H9 (cell line): ENCODE results near the gene EDDM13. TPM values are rescaled to one million over a fixed set of nuclear protein-coding genes. Genes with fewer than 3 reads are reported as not detected.

ENCODE experiments used
- DNase-seq: peaks from one replicate; pipeline ENCODE4 v3.0.0-alpha.2; 2017
- H2AFZ ChIP-seq: one replicate; pipeline ENCODE4 v1.6.1; 2013; ENCODE audit warnings: mild to moderate bottlenecking, low read length, control low read depth, moderate library complexity
- H2AK5ac ChIP-seq: 2 replicates; pipeline ENCODE4 v1.6.1; 2013; ENCODE audit warnings: low read length, control low read depth, mixed read lengths; ENCODE audit not compliant: insufficient read length
- H2BK120ac ChIP-seq: one replicate; pipeline ENCODE4 v1.6.1; 2013; ENCODE audit warnings: low read depth, mild to moderate bottlenecking, low read length, control low read depth, inconsistent platforms; ENCODE audit not compliant: poor library complexity, severe bottlenecking
- H2BK12ac ChIP-seq: 2 replicates; pipeline ENCODE4 v1.6.1; 2013; ENCODE audit warnings: low read length, control low read depth, mixed read lengths, low read depth; ENCODE audit not compliant: insufficient read length
- H2BK15ac ChIP-seq: 2 replicates; pipeline ENCODE4 v1.6.1; 2013; ENCODE audit warnings: low read depth, low read length, control low read depth
- H2BK20ac ChIP-seq: one replicate; pipeline ENCODE4 v1.6.1; 2013; ENCODE audit warnings: low read depth, mild to moderate bottlenecking, low read length, control low read depth, inconsistent platforms; ENCODE audit not compliant: poor library complexity, severe bottlenecking
- H2BK5ac ChIP-seq: 2 replicates; pipeline ENCODE4 v1.6.1; 2013; ENCODE audit warnings: low read length, control low read depth, mixed read lengths; ENCODE audit not compliant: insufficient read length
- H3K14ac ChIP-seq: 2 replicates; pipeline ENCODE4 v1.6.1; 2013; ENCODE audit warnings: low read length, control low read depth; ENCODE audit not compliant: insufficient read depth
- H3K18ac ChIP-seq: 2 replicates; pipeline ENCODE4 v1.6.1; 2013; ENCODE audit warnings: low read depth, mild to moderate bottlenecking, mixed read lengths, low read length, control low read depth; ENCODE audit not compliant: insufficient read length
- H3K23ac ChIP-seq: 2 replicates; pipeline ENCODE4 v1.6.1; 2013; ENCODE audit warnings: low read length, control low read depth, mixed read lengths, low read depth; ENCODE audit not compliant: insufficient read length
- H3K23me2 ChIP-seq: 2 replicates; pipeline ENCODE4 v1.6.1; 2013; ENCODE audit warnings: low read depth, mild to moderate bottlenecking, mixed read lengths, low read length, control low read depth; ENCODE audit not compliant: insufficient read length, poor library complexity, severe bottlenecking
- H3K27ac ChIP-seq: 2 replicates; pipeline ENCODE4 v1.5.1; 2013; ENCODE audit warnings: low read length, control low read depth, mixed read lengths, low read depth; ENCODE audit not compliant: insufficient read length
- H3K27me3 ChIP-seq: 2 replicates; pipeline ENCODE4 v1.6.1; 2013; ENCODE audit warnings: low read length, control low read depth, inconsistent platforms; ENCODE audit not compliant: insufficient read depth
- H3K4ac ChIP-seq: 2 replicates; pipeline ENCODE4 v1.6.1; 2013; ENCODE audit warnings: low read depth, mild to moderate bottlenecking, control low read depth, inconsistent platforms, low read length, moderate library complexity
- H3K4me1 ChIP-seq: 2 replicates; pipeline ENCODE4 v1.6.1; 2013; ENCODE audit warnings: low read length, control low read depth, inconsistent platforms; ENCODE audit not compliant: insufficient read depth
- H3K4me2 ChIP-seq: 2 replicates; pipeline ENCODE4 v1.6.1; 2013; ENCODE audit warnings: low read length, control low read depth, mixed read lengths; ENCODE audit not compliant: insufficient read length, insufficient read depth
- H3K56ac ChIP-seq: 2 replicates; pipeline ENCODE4 v1.6.1; 2013; ENCODE audit warnings: low read depth, mild to moderate bottlenecking, mixed read lengths, low read length, control low read depth; ENCODE audit not compliant: insufficient read length
- H3K79me1 ChIP-seq: 2 replicates; pipeline ENCODE4 v1.6.1; 2013; ENCODE audit warnings: low read depth, mild to moderate bottlenecking, moderate library complexity, low read length, control low read depth, inconsistent platforms; ENCODE audit not compliant: insufficient read depth, poor library complexity, severe bottlenecking
- H3K79me2 ChIP-seq: 2 replicates; pipeline ENCODE4 v1.6.1; 2013; ENCODE audit warnings: low read length, control low read depth, inconsistent platforms; ENCODE audit not compliant: insufficient read depth
- H3K9ac ChIP-seq: 2 replicates; pipeline ENCODE4 v1.6.1; 2013; ENCODE audit warnings: low read length, control low read depth, mixed read lengths; ENCODE audit not compliant: insufficient read length; ENCODE audit errors: extremely low read depth
- H3K9me3 ChIP-seq: one replicate; pipeline ENCODE4 v1.6.1; 2013; ENCODE audit warnings: low read depth, low read length, inconsistent platforms; ENCODE audit not compliant: control insufficient read depth
- H3T11ph ChIP-seq: one replicate; pipeline ENCODE4 v1.6.1; 2013; ENCODE audit warnings: mild to moderate bottlenecking, low read length, control low read depth, inconsistent platforms
- H4K20me1 ChIP-seq: one replicate; pipeline ENCODE4 v1.6.1; 2013; ENCODE audit not compliant: control insufficient read depth, insufficient read length, insufficient read depth
- H4K5ac ChIP-seq: 2 replicates; pipeline ENCODE4 v1.6.1; 2013; ENCODE audit warnings: low read depth, mild to moderate bottlenecking, mixed read lengths, low read length, control low read depth; ENCODE audit not compliant: insufficient read length
- H4K8ac ChIP-seq: replicated peaks from 2 replicates; pipeline ENCODE4 v1.6.1; 2013; ENCODE audit warnings: low read length, control low read depth, mixed read lengths, low read depth; ENCODE audit not compliant: insufficient read length
- H4K91ac ChIP-seq: 2 replicates; pipeline ENCODE4 v1.6.1; 2013; ENCODE audit warnings: low read depth, mild to moderate bottlenecking, moderate library complexity, mixed read lengths, low read length, control low read depth; ENCODE audit not compliant: insufficient read length
- H3K27ac Mint-ChIP-seq, 3 experiments: 2 replicates in 2 of 3; 3 replicates in 1 of 3; pipeline ENCODE4 v1.8.0; 2020 to 2021; ENCODE audit warnings: mixed read lengths in 3 of 3, mild to moderate bottlenecking in 1 of 3, moderate library complexity in 1 of 3
- H3K27me3 Mint-ChIP-seq: 2 replicates; pipeline ENCODE4 v1.8.0; 2021; ENCODE audit warnings: low read depth, mild to moderate bottlenecking, moderate library complexity, mixed read lengths
- H3K36me3 Mint-ChIP-seq, 3 experiments: 2 replicates in 2 of 3; 3 replicates in 1 of 3; pipeline ENCODE4 v1.8.0; 2020 to 2021; ENCODE audit warnings: low read depth in 3 of 3, mixed read lengths in 3 of 3; ENCODE audit not compliant: insufficient read depth in 1 of 3
- H3K4me1 Mint-ChIP-seq, 2 experiments: 2 replicates each; pipeline ENCODE4 v1.8.0; 2020; ENCODE audit warnings: mixed read lengths in 2 of 2
- H3K4me3 Mint-ChIP-seq, 2 experiments: 2 replicates in 1 of 2; 3 replicates in 1 of 2; pipeline ENCODE4 v1.8.0; 2020 to 2021; ENCODE audit warnings: mild to moderate bottlenecking in 2 of 2, mixed read lengths in 2 of 2, moderate library complexity in 1 of 2
- H3K9me3 Mint-ChIP-seq, 2 experiments: 2 replicates in 1 of 2; 3 replicates in 1 of 2; pipeline ENCODE4 v1.8.0; 2020; ENCODE audit warnings: mild to moderate bottlenecking in 2 of 2, mixed read lengths in 2 of 2, moderate library complexity in 1 of 2
- WGBS: extraction: QIAGEN DNeasy Blood & Tissue Kit; methylation state at CpG from one replicate; pipeline ENCODE4 v1.1.7; 2013; ENCODE audit warnings: missing lambda C conversion rate, low lambda C conversion rate, mixed read lengths; ENCODE audit not compliant: insufficient read length; ENCODE audit errors: extremely low coverage; 5-methylcytosine and 5-hydroxymethylcytosine counted together
- total RNA-seq: library from RNA; stranded (reverse); gene quantifications from 2 replicates; pipeline ENCODE4 v1.2.1, GENCODE V29; 2021
- TF ChIP-seq, protein P1 (sequence below): fragments of 200-600 bp; sonication (generic); conservative IDR thresholded peaks from 3 replicates; pipeline ENCODE4 v1.8.0; 2021; ENCODE audit warnings: antibody characterized with exemption, mild to moderate bottlenecking

Gene EDDM13
- total RNA-seq, 1 experiment from 2014 or later, result not detected

DNA sequence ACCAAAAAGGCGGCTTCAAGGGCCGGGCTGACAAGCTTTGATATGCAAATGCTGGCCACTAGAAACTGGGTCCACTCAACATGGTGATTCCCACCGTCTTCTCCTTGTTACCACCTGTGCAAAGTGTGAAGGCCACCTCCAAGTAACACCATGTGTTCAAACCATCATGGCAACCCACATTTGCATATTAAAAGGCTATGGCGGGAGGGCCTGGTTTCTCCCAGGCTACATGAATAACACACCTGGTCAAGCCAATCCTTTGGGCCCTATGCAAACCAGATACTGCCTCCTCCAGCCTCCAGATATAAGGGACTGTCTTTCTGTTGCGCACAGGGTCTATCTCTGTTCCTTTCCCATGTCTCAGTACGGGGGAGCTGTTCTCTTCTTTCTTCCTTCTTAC lies 78.7 kb downstream of the EDDM13 start:
- H3K56ac ChIP-seq, result no peak overlapping the region
- no CpG with 5 or more reads among the region's 6 CpGs for WGBS
- no peak overlapping the region for H2AFZ ChIP-seq
- peaks cover 2 to 18% of the 10 kb centered on the region in 2 experiments; a peak in 3 of 4 replicates for H3K4me1 Mint-ChIP-seq
- no peak overlapping the region for H3K18ac ChIP-seq
- no peaks in the 10 kb centered on the region for H3K23me2 ChIP-seq
- H3K9me3 ChIP-seq, result no peaks in the 10 kb centered on the region
- no peak overlapping the region for H3K4ac ChIP-seq
- no peak overlapping the region for H2BK20ac ChIP-seq
- H4K91ac ChIP-seq, result no peak overlapping the region
- no peak overlapping the region for H3T11ph ChIP-seq
- H3K27ac ChIP-seq, result no peak overlapping the region
- H3K27me3 Mint-ChIP-seq, result peaks cover 6% of the 10 kb centered on the region
- no peaks in the 10 kb centered on the region for H4K20me1 ChIP-seq
- H3K79me1 ChIP-seq, result no peaks in the 10 kb centered on the region
- no peak overlapping the region for H3K27ac Mint-ChIP-seq
- H3K36me3 Mint-ChIP-seq, result peaks cover 0 to 6% (median 0%) of the 10 kb centered on the region in 3 experiments; a peak in 2 of 7 replicates
- no peak overlapping the region for H3K14ac ChIP-seq
- no peaks in the 10 kb centered on the region for H3K27me3 ChIP-seq
- TF ChIP-seq, protein P1, sequence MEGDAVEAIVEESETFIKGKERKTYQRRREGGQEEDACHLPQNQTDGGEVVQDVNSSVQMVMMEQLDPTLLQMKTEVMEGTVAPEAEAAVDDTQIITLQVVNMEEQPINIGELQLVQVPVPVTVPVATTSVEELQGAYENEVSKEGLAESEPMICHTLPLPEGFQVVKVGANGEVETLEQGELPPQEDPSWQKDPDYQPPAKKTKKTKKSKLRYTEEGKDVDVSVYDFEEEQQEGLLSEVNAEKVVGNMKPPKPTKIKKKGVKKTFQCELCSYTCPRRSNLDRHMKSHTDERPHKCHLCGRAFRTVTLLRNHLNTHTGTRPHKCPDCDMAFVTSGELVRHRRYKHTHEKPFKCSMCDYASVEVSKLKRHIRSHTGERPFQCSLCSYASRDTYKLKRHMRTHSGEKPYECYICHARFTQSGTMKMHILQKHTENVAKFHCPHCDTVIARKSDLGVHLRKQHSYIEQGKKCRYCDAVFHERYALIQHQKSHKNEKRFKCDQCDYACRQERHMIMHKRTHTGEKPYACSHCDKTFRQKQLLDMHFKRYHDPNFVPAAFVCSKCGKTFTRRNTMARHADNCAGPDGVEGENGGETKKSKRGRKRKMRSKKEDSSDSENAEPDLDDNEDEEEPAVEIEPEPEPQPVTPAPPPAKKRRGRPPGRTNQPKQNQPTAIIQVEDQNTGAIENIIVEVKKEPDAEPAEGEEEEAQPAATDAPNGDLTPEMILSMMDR, result no peak
- no peak overlapping the region for H2BK12ac ChIP-seq
- no peaks in the 10 kb centered on the region for H3K79me2 ChIP-seq
- no peak overlapping the region for H3K9ac ChIP-seq
- peak; percentile 36 for DNase-seq
- no peak overlapping the region for H2BK15ac ChIP-seq
- H3K4me3 Mint-ChIP-seq, result no peak overlapping the region
- peaks cover 39 to 67% of the 10 kb centered on the region in 2 experiments for H3K9me3 Mint-ChIP-seq
- no peak overlapping the region for H4K5ac ChIP-seq
- H2BK120ac ChIP-seq, result no peak overlapping the region
- H4K8ac ChIP-seq, result no peak overlapping the region
- H2AK5ac ChIP-seq, result no peak overlapping the region
- no peaks in the 10 kb centered on the region for H3K4me1 ChIP-seq
- no peak overlapping the region for H3K4me2 ChIP-seq
- no peak overlapping the region for H3K23ac ChIP-seq
- no peak overlapping the region for H2BK5ac ChIP-seq
